H9 (cell line): ENCODE data around the gene GJD4. TPM values are rescaled to one million over a fixed set of nuclear protein-coding genes. Genes with fewer than 3 reads are reported as not detected.

ENCODE experiments used
- DNase-seq: peaks from one replicate; pipeline ENCODE4 v3.0.0-alpha.2; 2017
- H2AFZ ChIP-seq: one replicate; pipeline ENCODE4 v1.6.1; 2013; ENCODE audit warnings: mild to moderate bottlenecking, low read length, control low read depth, moderate library complexity
- H2AK5ac ChIP-seq: 2 replicates; pipeline ENCODE4 v1.6.1; 2013; ENCODE audit warnings: low read length, control low read depth, mixed read lengths; ENCODE audit not compliant: insufficient read length
- H2BK120ac ChIP-seq: one replicate; pipeline ENCODE4 v1.6.1; 2013; ENCODE audit warnings: low read depth, mild to moderate bottlenecking, low read length, control low read depth, inconsistent platforms; ENCODE audit not compliant: poor library complexity, severe bottlenecking
- H2BK12ac ChIP-seq: 2 replicates; pipeline ENCODE4 v1.6.1; 2013; ENCODE audit warnings: low read length, control low read depth, mixed read lengths, low read depth; ENCODE audit not compliant: insufficient read length
- H2BK15ac ChIP-seq: 2 replicates; pipeline ENCODE4 v1.6.1; 2013; ENCODE audit warnings: low read depth, low read length, control low read depth
- H2BK20ac ChIP-seq: one replicate; pipeline ENCODE4 v1.6.1; 2013; ENCODE audit warnings: low read depth, mild to moderate bottlenecking, low read length, control low read depth, inconsistent platforms; ENCODE audit not compliant: poor library complexity, severe bottlenecking
- H2BK5ac ChIP-seq: 2 replicates; pipeline ENCODE4 v1.6.1; 2013; ENCODE audit warnings: low read length, control low read depth, mixed read lengths; ENCODE audit not compliant: insufficient read length
- H3K14ac ChIP-seq: 2 replicates; pipeline ENCODE4 v1.6.1; 2013; ENCODE audit warnings: low read length, control low read depth; ENCODE audit not compliant: insufficient read depth
- H3K18ac ChIP-seq: 2 replicates; pipeline ENCODE4 v1.6.1; 2013; ENCODE audit warnings: low read depth, mild to moderate bottlenecking, mixed read lengths, low read length, control low read depth; ENCODE audit not compliant: insufficient read length
- H3K23ac ChIP-seq: 2 replicates; pipeline ENCODE4 v1.6.1; 2013; ENCODE audit warnings: low read length, control low read depth, mixed read lengths, low read depth; ENCODE audit not compliant: insufficient read length
- H3K23me2 ChIP-seq: 2 replicates; pipeline ENCODE4 v1.6.1; 2013; ENCODE audit warnings: low read depth, mild to moderate bottlenecking, mixed read lengths, low read length, control low read depth; ENCODE audit not compliant: insufficient read length, poor library complexity, severe bottlenecking
- H3K27ac ChIP-seq: 2 replicates; pipeline ENCODE4 v1.5.1; 2013; ENCODE audit warnings: low read length, control low read depth, mixed read lengths, low read depth; ENCODE audit not compliant: insufficient read length
- H3K27me3 ChIP-seq: 2 replicates; pipeline ENCODE4 v1.6.1; 2013; ENCODE audit warnings: low read length, control low read depth, inconsistent platforms; ENCODE audit not compliant: insufficient read depth
- H3K4ac ChIP-seq: 2 replicates; pipeline ENCODE4 v1.6.1; 2013; ENCODE audit warnings: low read depth, mild to moderate bottlenecking, control low read depth, inconsistent platforms, low read length, moderate library complexity
- H3K4me1 ChIP-seq: 2 replicates; pipeline ENCODE4 v1.6.1; 2013; ENCODE audit warnings: low read length, control low read depth, inconsistent platforms; ENCODE audit not compliant: insufficient read depth
- H3K4me2 ChIP-seq: 2 replicates; pipeline ENCODE4 v1.6.1; 2013; ENCODE audit warnings: low read length, control low read depth, mixed read lengths; ENCODE audit not compliant: insufficient read length, insufficient read depth
- H3K56ac ChIP-seq: 2 replicates; pipeline ENCODE4 v1.6.1; 2013; ENCODE audit warnings: low read depth, mild to moderate bottlenecking, mixed read lengths, low read length, control low read depth; ENCODE audit not compliant: insufficient read length
- H3K79me1 ChIP-seq: 2 replicates; pipeline ENCODE4 v1.6.1; 2013; ENCODE audit warnings: low read depth, mild to moderate bottlenecking, moderate library complexity, low read length, control low read depth, inconsistent platforms; ENCODE audit not compliant: insufficient read depth, poor library complexity, severe bottlenecking
- H3K79me2 ChIP-seq: 2 replicates; pipeline ENCODE4 v1.6.1; 2013; ENCODE audit warnings: low read length, control low read depth, inconsistent platforms; ENCODE audit not compliant: insufficient read depth
- H3K9ac ChIP-seq: 2 replicates; pipeline ENCODE4 v1.6.1; 2013; ENCODE audit warnings: low read length, control low read depth, mixed read lengths; ENCODE audit not compliant: insufficient read length; ENCODE audit errors: extremely low read depth
- H3K9me3 ChIP-seq: one replicate; pipeline ENCODE4 v1.6.1; 2013; ENCODE audit warnings: low read depth, low read length, inconsistent platforms; ENCODE audit not compliant: control insufficient read depth
- H3T11ph ChIP-seq: one replicate; pipeline ENCODE4 v1.6.1; 2013; ENCODE audit warnings: mild to moderate bottlenecking, low read length, control low read depth, inconsistent platforms
- H4K20me1 ChIP-seq: one replicate; pipeline ENCODE4 v1.6.1; 2013; ENCODE audit not compliant: control insufficient read depth, insufficient read length, insufficient read depth
- H4K5ac ChIP-seq: 2 replicates; pipeline ENCODE4 v1.6.1; 2013; ENCODE audit warnings: low read depth, mild to moderate bottlenecking, mixed read lengths, low read length, control low read depth; ENCODE audit not compliant: insufficient read length
- H4K8ac ChIP-seq: replicated peaks from 2 replicates; pipeline ENCODE4 v1.6.1; 2013; ENCODE audit warnings: low read length, control low read depth, mixed read lengths, low read depth; ENCODE audit not compliant: insufficient read length
- H4K91ac ChIP-seq: 2 replicates; pipeline ENCODE4 v1.6.1; 2013; ENCODE audit warnings: low read depth, mild to moderate bottlenecking, moderate library complexity, mixed read lengths, low read length, control low read depth; ENCODE audit not compliant: insufficient read length
- H3K27ac Mint-ChIP-seq, 3 experiments: 2 replicates in 2 of 3; 3 replicates in 1 of 3; pipeline ENCODE4 v1.8.0; 2020 to 2021; ENCODE audit warnings: mixed read lengths in 3 of 3, mild to moderate bottlenecking in 1 of 3, moderate library complexity in 1 of 3
- H3K27me3 Mint-ChIP-seq: 2 replicates; pipeline ENCODE4 v1.8.0; 2021; ENCODE audit warnings: low read depth, mild to moderate bottlenecking, moderate library complexity, mixed read lengths
- H3K36me3 Mint-ChIP-seq, 3 experiments: 2 replicates in 2 of 3; 3 replicates in 1 of 3; pipeline ENCODE4 v1.8.0; 2020 to 2021; ENCODE audit warnings: low read depth in 3 of 3, mixed read lengths in 3 of 3; ENCODE audit not compliant: insufficient read depth in 1 of 3
- H3K4me1 Mint-ChIP-seq, 2 experiments: 2 replicates each; pipeline ENCODE4 v1.8.0; 2020; ENCODE audit warnings: mixed read lengths in 2 of 2
- H3K4me3 Mint-ChIP-seq, 2 experiments: 2 replicates in 1 of 2; 3 replicates in 1 of 2; pipeline ENCODE4 v1.8.0; 2020 to 2021; ENCODE audit warnings: mild to moderate bottlenecking in 2 of 2, mixed read lengths in 2 of 2, moderate library complexity in 1 of 2
- H3K9me3 Mint-ChIP-seq, 2 experiments: 2 replicates in 1 of 2; 3 replicates in 1 of 2; pipeline ENCODE4 v1.8.0; 2020; ENCODE audit warnings: mild to moderate bottlenecking in 2 of 2, mixed read lengths in 2 of 2, moderate library complexity in 1 of 2
- WGBS: extraction: QIAGEN DNeasy Blood & Tissue Kit; methylation state at CpG from one replicate; pipeline ENCODE4 v1.1.7; 2013; ENCODE audit warnings: missing lambda C conversion rate, low lambda C conversion rate, mixed read lengths; ENCODE audit not compliant: insufficient read length; ENCODE audit errors: extremely low coverage; 5-methylcytosine and 5-hydroxymethylcytosine counted together
- total RNA-seq: library from RNA; stranded (reverse); gene quantifications from 2 replicates; pipeline ENCODE4 v1.2.1, GENCODE V29; 2021
- TF ChIP-seq, protein P1 (sequence below): fragments of 200-600 bp; sonication (generic); conservative IDR thresholded peaks from 3 replicates; pipeline ENCODE4 v1.8.0; 2021; ENCODE audit warnings: antibody characterized with exemption, mild to moderate bottlenecking

GJD4 gene
- total RNA-seq, 1 experiment from 2014 or later = not detected

DNA sequence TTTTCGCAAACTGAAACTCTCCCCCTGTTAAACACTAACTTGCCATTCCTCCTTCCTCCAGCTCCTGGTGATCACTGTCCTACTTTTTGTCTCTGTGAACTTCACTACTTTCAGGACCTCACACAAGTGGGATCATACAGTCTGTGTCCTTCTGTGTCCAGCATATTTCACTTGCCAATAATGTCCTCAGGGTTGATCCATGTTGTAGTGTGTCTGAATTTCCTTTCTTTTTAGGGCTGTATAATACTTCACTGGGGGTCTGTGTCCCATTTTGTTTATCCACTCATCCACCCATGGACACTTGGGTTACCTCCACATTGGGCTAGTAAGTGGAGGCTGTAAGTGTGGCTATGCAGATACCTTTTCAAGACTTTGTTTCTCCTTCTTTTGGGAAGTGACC, 42.7 kb upstream of the GJD4 start:
- Histone ChIP-seq H3K27me3 (no peaks in the 10 kb centered on the region), H3K79me1 (no peaks in the 10 kb centered on the region), H4K8ac (no peak overlapping the region), H3K4me2 (no peak overlapping the region), H2AK5ac (no peak overlapping the region), H4K91ac (no peak overlapping the region), H3K23ac (no peak overlapping the region), H4K5ac (no peak overlapping the region), H3K18ac (no peak overlapping the region), H3K4ac (no peak overlapping the region), H3K9me3 (no peaks in the 10 kb centered on the region), H2BK20ac (no peak overlapping the region), H2BK5ac (no peak overlapping the region), H3K4me1 (no peaks in the 10 kb centered on the region), H3K79me2 (no peaks in the 10 kb centered on the region), H2BK120ac (no peak overlapping the region), H3K56ac (no peak overlapping the region), H4K20me1 (no peaks in the 10 kb centered on the region), H3K14ac (no peak overlapping the region), H3K27ac (no peak overlapping the region), H3T11ph (no peak overlapping the region), H3K23me2 (no peaks in the 10 kb centered on the region), H2BK12ac (no peak overlapping the region), H2BK15ac (no peak overlapping the region), H3K9ac (no peak overlapping the region), H2AFZ (no peak overlapping the region)
- Mint-ChIP-seq H3K4me3 (no peak overlapping the region), H3K9me3 (no peaks in the 10 kb centered on the region), H3K4me1 (peaks cover 6 to 7% of the 10 kb centered on the region in 2 experiments), H3K36me3 (peaks cover 8 to 17% (median 11%) of the 10 kb centered on the region in 3 experiments), H3K27me3 (no peaks in the 10 kb centered on the region), H3K27ac (no peak overlapping the region)
- TF ChIP-seq, protein P1, sequence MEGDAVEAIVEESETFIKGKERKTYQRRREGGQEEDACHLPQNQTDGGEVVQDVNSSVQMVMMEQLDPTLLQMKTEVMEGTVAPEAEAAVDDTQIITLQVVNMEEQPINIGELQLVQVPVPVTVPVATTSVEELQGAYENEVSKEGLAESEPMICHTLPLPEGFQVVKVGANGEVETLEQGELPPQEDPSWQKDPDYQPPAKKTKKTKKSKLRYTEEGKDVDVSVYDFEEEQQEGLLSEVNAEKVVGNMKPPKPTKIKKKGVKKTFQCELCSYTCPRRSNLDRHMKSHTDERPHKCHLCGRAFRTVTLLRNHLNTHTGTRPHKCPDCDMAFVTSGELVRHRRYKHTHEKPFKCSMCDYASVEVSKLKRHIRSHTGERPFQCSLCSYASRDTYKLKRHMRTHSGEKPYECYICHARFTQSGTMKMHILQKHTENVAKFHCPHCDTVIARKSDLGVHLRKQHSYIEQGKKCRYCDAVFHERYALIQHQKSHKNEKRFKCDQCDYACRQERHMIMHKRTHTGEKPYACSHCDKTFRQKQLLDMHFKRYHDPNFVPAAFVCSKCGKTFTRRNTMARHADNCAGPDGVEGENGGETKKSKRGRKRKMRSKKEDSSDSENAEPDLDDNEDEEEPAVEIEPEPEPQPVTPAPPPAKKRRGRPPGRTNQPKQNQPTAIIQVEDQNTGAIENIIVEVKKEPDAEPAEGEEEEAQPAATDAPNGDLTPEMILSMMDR = no peak
- DNase-seq = no peak
- no CpG with 5 or more reads among the region's 1 CpG for WGBS
